Suprapubic skin (tissue), 3 donors: ENCODE data around the gene TRAPPC2L.

ENCODE experiments used
- POLR2A ChIP-seq, 2 donors: fragments of 450-650 bp; IDR thresholded peaks; one replicate each; pipeline ENCODE4 v1.6.1; 2017; ENCODE audit warnings: antibody characterized with exemption in 2 of 2, mild to moderate bottlenecking in 2 of 2, moderate library complexity in 2 of 2
- TF ChIP-seq, protein P1 (sequence below), 2 donors: fragments of 200-600 bp in 1 of 2; fragments of 450-650 bp in 1 of 2; sonication (generic) in 1 of 2; IDR thresholded peaks; one replicate each; pipeline ENCODE4 v1.5.1; 2016 to 2019; ENCODE audit warnings: antibody characterized with exemption in 2 of 2, mild to moderate bottlenecking in 1 of 2, moderate library complexity in 1 of 2

DNA sequence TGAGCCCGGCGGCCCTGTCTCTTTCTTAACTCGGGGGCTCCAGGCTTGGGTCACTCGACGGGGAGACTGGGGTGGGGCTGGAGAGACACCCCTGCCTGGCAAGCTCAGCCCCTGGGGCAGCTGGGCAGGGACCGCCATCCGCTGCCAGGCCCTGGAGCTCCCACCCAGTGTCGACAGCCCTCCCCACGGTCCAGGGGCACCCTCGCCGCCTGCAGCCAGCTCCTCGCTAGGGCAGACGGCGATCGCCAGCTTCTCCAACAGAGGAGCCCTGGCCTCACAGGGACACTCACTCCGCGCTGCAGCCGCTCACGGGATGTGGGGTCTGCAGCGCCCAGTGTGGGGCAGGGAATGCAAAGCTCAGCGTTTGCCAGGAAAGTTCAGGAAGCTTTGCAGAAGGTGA, 29.2 kb upstream of the TRAPPC2L start:
- no peak for TF ChIP-seq POLR2A (IDR thresholded peaks at IDR 0.05)
- TF ChIP-seq, protein P1, sequence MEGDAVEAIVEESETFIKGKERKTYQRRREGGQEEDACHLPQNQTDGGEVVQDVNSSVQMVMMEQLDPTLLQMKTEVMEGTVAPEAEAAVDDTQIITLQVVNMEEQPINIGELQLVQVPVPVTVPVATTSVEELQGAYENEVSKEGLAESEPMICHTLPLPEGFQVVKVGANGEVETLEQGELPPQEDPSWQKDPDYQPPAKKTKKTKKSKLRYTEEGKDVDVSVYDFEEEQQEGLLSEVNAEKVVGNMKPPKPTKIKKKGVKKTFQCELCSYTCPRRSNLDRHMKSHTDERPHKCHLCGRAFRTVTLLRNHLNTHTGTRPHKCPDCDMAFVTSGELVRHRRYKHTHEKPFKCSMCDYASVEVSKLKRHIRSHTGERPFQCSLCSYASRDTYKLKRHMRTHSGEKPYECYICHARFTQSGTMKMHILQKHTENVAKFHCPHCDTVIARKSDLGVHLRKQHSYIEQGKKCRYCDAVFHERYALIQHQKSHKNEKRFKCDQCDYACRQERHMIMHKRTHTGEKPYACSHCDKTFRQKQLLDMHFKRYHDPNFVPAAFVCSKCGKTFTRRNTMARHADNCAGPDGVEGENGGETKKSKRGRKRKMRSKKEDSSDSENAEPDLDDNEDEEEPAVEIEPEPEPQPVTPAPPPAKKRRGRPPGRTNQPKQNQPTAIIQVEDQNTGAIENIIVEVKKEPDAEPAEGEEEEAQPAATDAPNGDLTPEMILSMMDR (IDR thresholded peaks at IDR 0.05), result no peak
